Measurements from ENCODE around the gene ZNF213. TPM values are rescaled to one million over a fixed set of nuclear protein-coding genes. Genes with fewer than 3 reads are reported as not detected.

Gene ZNF213
- total RNA-seq, 1 donor from 2014 or later, result 18.4 TPM

- DNase-seq (ENCODE audit: low spot score), result no peak
Observed at GRCh38 chr16:3101018-3101840, 33.6 kb upstream of the ZNF213 start.

GRCh38 chr16:3101841-3102470 lies 32.9 kb upstream of the ZNF213 start:
- DNase-seq (ENCODE audit: low spot score), result no peak

GRCh38 chr16:3106205-3106928 lies 28.5 kb upstream of the ZNF213 start:
- peak; percentile 89 for DNase-seq (ENCODE audit: low spot score)

- peak; percentile 56 for DNase-seq (ENCODE audit: low spot score)
Observed at GRCh38 chr16:3112058-3112880, 22.6 kb upstream of the ZNF213 start, which contains the start of gene ZNF205. ZNF205 (plus strand) TSS chr16:3112586; CDS start chr16:3113431, 845 bp downstream.

GRCh38 chr16:3112881-3113574 lies 21.8 kb upstream of the ZNF213 start:
- DNase-seq (ENCODE audit: low spot score), result no peak

GRCh38 chr16:3113765-3114479 lies 20.9 kb upstream of the ZNF213 start:
- DNase-seq (ENCODE audit: low spot score), result no peak

GRCh38 chr16:3115003-3115402 lies 19.8 kb upstream of the ZNF213 start:
- no peak for DNase-seq (ENCODE audit: low spot score)

- DNase-seq (ENCODE audit: low spot score), result no peak
Observed at GRCh38 chr16:3115561-3115960, 19.3 kb upstream of the ZNF213 start.

- DNase-seq (ENCODE audit: low spot score), result no peak
Observed at GRCh38 chr16:3118204-3118790, 16.5 kb upstream of the ZNF213 start.

GRCh38 chr16:3118846-3119245 lies 16.0 kb upstream of the ZNF213 start:
- DNase-seq (ENCODE audit: low spot score), result no peak

- DNase-seq (ENCODE audit: low spot score), result no peak
Observed at GRCh38 chr16:3119286-3119685, 15.5 kb upstream of the ZNF213 start.

GRCh38 chr16:3119701-3120408 lies 15.0 kb upstream of the ZNF213 start:
- no peak for DNase-seq (ENCODE audit: low spot score)

- DNase-seq (ENCODE audit: low spot score), result no peak
Observed at GRCh38 chr16:3120435-3120834, 14.4 kb upstream of the ZNF213 start.

- DNase-seq (ENCODE audit: low spot score), result no peak
Observed at GRCh38 chr16:3121851-3122467, 12.9 kb upstream of the ZNF213 start.

- DNase-seq (ENCODE audit: low spot score), result no peak
Observed at GRCh38 chr16:3122926-3123570, 11.8 kb upstream of the ZNF213 start.

GRCh38 chr16:3123986-3124886 lies 10.6 kb upstream of the ZNF213 start:
- DNase-seq (ENCODE audit: low spot score), result peak; percentile 96

GRCh38 chr16:3127745-3128144 lies 7.1 kb upstream of the ZNF213 start:
- DNase-seq (ENCODE audit: low spot score), result no peak
